Stomach (tissue), 9 donors: Measurements from ENCODE around the gene SCRN1. TPM values are rescaled to one million over a fixed set of nuclear protein-coding genes. Genes with fewer than 3 reads are reported as not detected.

ENCODE experiments used
- DNase-seq, 2 donors: peaks; one replicate each; pipeline versions ENCODE4 v3.0.0 to v3.0.0-alpha.2; 2013 to 2019
- H3K27ac ChIP-seq, 5 donors: fragments of 200-600 bp in 4 of 5; sonication (generic) in 4 of 5; one replicate each; pipeline ENCODE4 v1.5.1; 2013 to 2019; ENCODE audit warnings: mild to moderate bottlenecking in 1 of 5, moderate library complexity in 1 of 5
- H3K27me3 ChIP-seq, 3 donors: fragments of 200-600 bp; sonication (generic); one replicate each; pipeline ENCODE4 v1.5.1; 2017 to 2019; ENCODE audit warnings: mixed run types in 1 of 3
- H3K36me3 ChIP-seq, 4 donors: fragments of 200-600 bp; sonication (generic); 1 replicate in 3 of 4; 2 replicates in 1 of 4; pipeline ENCODE4 v1.5.1; 2016 to 2019
- H3K4me1 ChIP-seq, 4 donors: fragments of 200-600 bp; sonication (generic); one replicate each; pipeline ENCODE4 v1.5.1; 2016 to 2019
- H3K4me3 ChIP-seq, 4 donors: fragments of 200-600 bp; sonication (generic) in 3 of 4; one replicate each; pipeline ENCODE4 v1.5.1; 2016 to 2019; ENCODE audit warnings: mild to moderate bottlenecking in 1 of 4
- H3K9me3 ChIP-seq, 4 donors: fragments of 200-600 bp; sonication (generic); one replicate each; pipeline ENCODE4 v1.5.1; 2016 to 2019
- CTCF ChIP-seq, 7 experiments: fragments of 450-650 bp in 4 of 7; fragments of 200-600 bp in 3 of 7; sonication (generic) in 3 of 7; IDR thresholded peaks; one replicate each; pipeline ENCODE4 v1.5.1; 2016 to 2019; ENCODE audit warnings: antibody characterized with exemption in 7 of 7, control low read depth in 2 of 7, mild to moderate bottlenecking in 1 of 7
- EP300 ChIP-seq: sonication (generic); formaldehyde crosslinking; IDR thresholded peaks from one replicate; pipeline ENCODE4 v1.6.1; 2017; ENCODE audit warnings: antibody characterized with exemption
- POLR2A ChIP-seq, 4 donors: fragments of 450-650 bp; IDR thresholded peaks; one replicate each; pipeline ENCODE4 v1.6.1; 2016; ENCODE audit warnings: antibody characterized with exemption in 4 of 4, control low read depth in 2 of 4, mild to moderate bottlenecking in 1 of 4, moderate library complexity in 1 of 4
- POLR2AphosphoS5 ChIP-seq, 3 donors: sonication (generic); formaldehyde crosslinking; IDR thresholded peaks; one replicate each; pipeline ENCODE4 v1.6.1; 2016; ENCODE audit warnings: antibody characterized with exemption in 3 of 3
- WGBS, 5 donors: extraction: QIAGEN DNeasy Blood & Tissue Kit in 3 of 5; methylation state at CpG; one replicate each; pipeline versions ENCODE4 v1.1.5 to v1.1.7; 2013 to 2018; 5-methylcytosine and 5-hydroxymethylcytosine counted together
- intact Hi-C: fragments of 100-400 bp; cut with DNase I; formaldehyde crosslinking; loops from one replicate; pipeline ENCODE4 v1.15.1; 2023; ENCODE audit warnings: low total_unique reads
- polyA plus RNA-seq, 3 donors: library from polyadenylated mRNA; stranded (reverse); fragments of 200-250 nt; gene quantifications; one replicate each; pipeline ENCODE4 v1.2.3, GENCODE V29; 2013
- total RNA-seq, 5 donors: library from RNA; depleted of rRNA; stranded (reverse); fragments of >200 nt; gene quantifications; one replicate each; pipeline versions ENCODE4 v1.1.0 to v1.2.3, GENCODE V29; 2014 to 2016
- donor health status: healthy with polysubstance abuse.
- donor health status: Bipolar disorder and iron deficiency.
- donor health status: healthy.

The SCRN1 gene
- total and polyA plus RNA-seq, 8 donors = 0.87 to 57.2 (median 22.9) TPM

- intact Hi-C loops = no loop called here
- Histone ChIP-seq H3K27ac (no peak overlapping the region), H3K4me3 (no peak overlapping the region), H3K27me3 (no peaks in the 10 kb centered on the region), H3K9me3 (peaks cover 0 to 23% (median 9%) of the 10 kb centered on the region in 4 donors), H3K36me3 (no peaks in the 10 kb centered on the region), H3K4me1 (peaks cover 0 to 5% (median under 1%) of the 10 kb centered on the region in 4 donors)
- TF ChIP-seq CTCF (IDR thresholded peaks at IDR 0.05) (no peak), POLR2A (IDR thresholded peaks at IDR 0.05) (no peak), POLR2AphosphoS5 (IDR thresholded peaks at IDR 0.05) (no peak), EP300 (no peak)
- no peak for DNase-seq
These were observed 6.7 kb upstream of the SCRN1 start for GRCh38 chr7:29996321-29996720.

GRCh38 chr7:29995652-29996051, 6.1 kb upstream of the SCRN1 start:
- Histone ChIP-seq H3K4me1 (peaks cover 0 to under 1% (median 0%) of the 10 kb centered on the region in 4 donors), H3K27me3 (no peaks in the 10 kb centered on the region), H3K4me3 (no peak overlapping the region), H3K36me3 (no peaks in the 10 kb centered on the region), H3K27ac (no peak overlapping the region), H3K9me3 (peaks cover 0 to 23% (median 9%) of the 10 kb centered on the region in 4 donors)
- intact Hi-C loops = no loop called here
- no peak for DNase-seq
- TF ChIP-seq EP300 (no peak), CTCF (IDR thresholded peaks at IDR 0.05) (no peak), POLR2AphosphoS5 (IDR thresholded peaks at IDR 0.05) (no peak), POLR2A (IDR thresholded peaks at IDR 0.05) (no peak)

GRCh38 chr7:29993140-29993539, 3.5 kb upstream of the SCRN1 start:
- no peak for TF ChIP-seq CTCF (IDR thresholded peaks at IDR 0.05)
- TF ChIP-seq POLR2A (IDR thresholded peaks at IDR 0.05) = no peak
- no peak for TF ChIP-seq POLR2AphosphoS5 (IDR thresholded peaks at IDR 0.05)
- TF ChIP-seq EP300 = no peak
- no peak overlapping the region for H3K27ac ChIP-seq
- no peak for DNase-seq
- H3K27me3 ChIP-seq = peaks cover 0 to 5% (median 0%) of the 10 kb centered on the region in 3 donors
- H3K4me3 ChIP-seq = no peak overlapping the region
- peaks cover 0 to 23% (median 9%) of the 10 kb centered on the region in 4 donors for H3K9me3 ChIP-seq
- intact Hi-C loops = no loop called here
- peaks cover 10 to 16% (median 14%) of the 10 kb centered on the region in 4 donors for H3K4me1 ChIP-seq
- no peaks in the 10 kb centered on the region for H3K36me3 ChIP-seq
- 88 to 93% (median 90%) methylated on average over 4 of the region's 4 CpGs for WGBS, 5 donors

GRCh38 chr7:29991937-29992336, 2.3 kb upstream of the SCRN1 start:
- peaks cover 0 to 5% (median 0%) of the 10 kb centered on the region in 3 donors for H3K27me3 ChIP-seq
- 93 to 98% (median 95%) methylated on average over 5 of the region's 5 CpGs for WGBS, 5 donors
- no peak overlapping the region for H3K27ac ChIP-seq
- intact Hi-C loops = no loop called here
- H3K4me1 ChIP-seq = peaks cover 16 to 28% (median 24%) of the 10 kb centered on the region in 4 donors
- TF ChIP-seq POLR2A (IDR thresholded peaks at IDR 0.05) (no peak), POLR2AphosphoS5 (IDR thresholded peaks at IDR 0.05) (no peak), EP300 (no peak), CTCF (IDR thresholded peaks at IDR 0.05) (no peak)
- no peak overlapping the region for H3K4me3 ChIP-seq
- H3K9me3 ChIP-seq = peaks cover 0 to 23% (median 9%) of the 10 kb centered on the region in 4 donors
- no peaks in the 10 kb centered on the region for H3K36me3 ChIP-seq
- DNase-seq = no peak
